Hematopoietic multipotent progenitor cell treated with erythropoietin and hydrocortisone succinate and interleukin-3 and kit ligand, for 17 days (in vitro differentiated cells): ENCODE data around the gene PWWP3B.
"Not testable (repeated sequence)": the region's sequence is repeated elsewhere in the genome, so short reads cannot be mapped to it uniquely, and the experiment has no call there.

Source experiments
- DNase-seq: peaks from one replicate; pipeline ENCODE4 v3.0.0-alpha.2; 2015; ENCODE audit warnings: low spot score

The PWWP3B gene

DNA sequence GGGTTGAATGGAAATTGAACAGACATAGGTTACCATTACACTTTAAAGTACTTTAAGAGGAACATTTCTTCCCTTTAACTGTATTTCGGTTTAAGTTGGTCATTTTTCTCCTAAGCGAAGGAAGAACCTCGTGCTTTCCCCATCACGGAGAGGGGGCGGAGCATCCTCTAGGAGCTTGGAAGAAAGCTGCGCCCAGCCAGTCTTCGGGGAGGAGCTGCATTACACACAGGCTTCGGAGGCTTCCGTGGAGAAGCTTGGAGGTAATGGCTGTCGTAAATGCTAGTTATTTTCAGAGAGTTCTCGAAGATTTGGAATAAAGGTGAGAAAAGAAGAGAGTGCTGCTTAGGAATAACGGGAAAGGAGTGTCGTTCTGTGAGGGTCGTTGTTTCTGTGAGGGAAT, at the start of gene PWWP3B:
Gene PWWP3B (plus strand): TSS at position 199 of the 400 bp plus-strand sequence. CDS start 37,128 bp downstream, outside the sequence.
- DNase-seq: no peak

DNA sequence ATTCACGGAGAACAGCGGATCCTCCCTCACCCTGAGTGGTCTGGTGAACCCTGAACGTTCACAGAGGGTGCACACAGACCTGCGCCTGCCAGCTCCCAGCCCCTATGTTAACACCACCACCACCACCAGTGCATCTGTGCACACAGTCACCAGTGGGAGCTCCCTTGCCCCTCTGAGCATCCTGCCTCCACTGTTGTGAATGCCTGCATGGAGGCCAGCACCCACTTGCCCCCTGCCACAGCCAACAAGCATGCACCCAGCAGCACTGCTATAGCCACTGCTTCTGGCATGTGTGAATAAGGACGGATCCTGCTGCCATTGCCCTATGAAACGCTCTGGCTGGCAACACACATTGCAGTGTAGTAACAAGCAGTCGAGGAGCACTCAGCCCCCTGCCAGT, 29.1 kb upstream of the PWWP3B start:
- no peak for DNase-seq

DNA sequence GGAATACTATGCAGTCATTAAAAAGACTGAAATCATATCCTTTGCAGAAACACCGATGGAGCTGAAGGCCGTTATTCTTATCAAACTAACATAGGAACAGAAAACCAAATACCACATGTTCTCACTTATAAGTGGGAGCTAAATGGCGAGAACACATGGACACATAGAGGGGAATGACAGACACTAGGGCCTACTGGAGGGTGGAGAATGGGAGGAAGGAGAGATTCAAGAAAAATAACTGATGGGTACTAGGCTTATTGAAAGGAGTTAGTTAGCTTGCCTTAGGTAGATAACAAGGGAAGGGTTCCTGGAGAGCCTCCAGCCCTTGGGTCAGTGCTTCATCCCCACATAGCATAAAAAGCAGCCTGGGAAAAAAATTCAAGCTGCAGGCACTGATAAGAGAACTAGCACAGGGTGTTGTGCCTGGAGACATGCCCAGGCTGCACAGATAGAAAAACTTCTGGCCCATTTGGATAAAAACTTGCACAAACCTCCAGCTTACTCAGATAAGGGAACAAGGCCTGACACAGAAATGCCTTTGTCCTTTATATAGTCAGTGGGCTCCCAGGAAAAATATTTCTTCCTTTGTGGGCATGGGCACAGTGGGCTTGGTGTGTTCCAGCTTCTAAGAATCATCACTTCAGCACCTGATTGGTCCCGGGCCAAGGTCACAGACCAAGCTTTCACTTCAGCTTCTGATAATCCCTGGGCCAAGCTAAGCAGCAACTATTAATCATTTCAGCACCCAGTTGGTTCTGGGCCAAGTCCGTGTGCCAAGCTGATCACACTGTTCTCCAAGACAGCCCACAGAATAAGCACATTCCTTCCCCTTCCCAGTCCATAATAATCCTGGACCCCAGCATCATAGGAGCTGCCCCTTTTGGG, 23.1 kb upstream of the PWWP3B start:
- DNase-seq: no peak

DNA sequence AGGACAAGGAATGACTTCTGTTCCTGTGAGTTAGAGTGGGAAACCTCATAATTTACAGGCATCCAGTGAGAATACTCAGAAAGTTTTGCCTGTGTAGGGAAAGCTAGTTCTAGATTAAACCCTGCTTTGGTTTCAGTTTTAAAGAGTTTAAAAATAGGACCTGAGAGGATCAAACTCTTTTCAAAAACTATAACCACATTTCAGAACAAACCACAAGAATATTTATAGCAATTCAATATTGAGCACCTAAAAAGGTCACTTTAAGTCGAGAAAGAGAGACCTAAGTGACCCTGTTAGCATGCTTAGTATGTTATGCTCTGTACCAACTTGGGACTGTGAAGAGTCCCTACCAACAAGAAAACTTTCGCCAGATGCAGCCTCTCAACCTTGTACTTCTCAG, 17.4 kb upstream of the PWWP3B start:
- DNase-seq: no peak

DNA sequence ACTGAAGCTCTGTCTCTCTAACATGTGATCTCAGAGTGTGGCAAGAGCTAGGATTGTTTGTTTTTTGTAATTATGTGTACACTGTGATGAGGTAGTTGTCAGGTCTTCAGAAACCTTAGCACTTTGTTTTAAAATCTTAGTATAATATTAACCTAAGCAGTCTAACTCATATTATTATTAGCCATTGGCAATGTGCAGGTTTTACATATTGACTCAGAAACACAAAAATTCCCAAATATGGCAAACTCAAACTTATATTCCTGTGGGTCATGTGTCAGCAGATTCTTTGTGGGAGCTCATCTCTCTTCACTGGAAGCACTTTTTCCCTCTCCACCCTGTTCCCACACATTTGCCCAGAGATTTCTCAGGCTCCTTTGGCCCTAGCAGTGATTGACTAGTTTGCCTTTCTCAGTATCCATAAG, 8.2 kb upstream of the PWWP3B start:
- no peak for DNase-seq

DNA sequence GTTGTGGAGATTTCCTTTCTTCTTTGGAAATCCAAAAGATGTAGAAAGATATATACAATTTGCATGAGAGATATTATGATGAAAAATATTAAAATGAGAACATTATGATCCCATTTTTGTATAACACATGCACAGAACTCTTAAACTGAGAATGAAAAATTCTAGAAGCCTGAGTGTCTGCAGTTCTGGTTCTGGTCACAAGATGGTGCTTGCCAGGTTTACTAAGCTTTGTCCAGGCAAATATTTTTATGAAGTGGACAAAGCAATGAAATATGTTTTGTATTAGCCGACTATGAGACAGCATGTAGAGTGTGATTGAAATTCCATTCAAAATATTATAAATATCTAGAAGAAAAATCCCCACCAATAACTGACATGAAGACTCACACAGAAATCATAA, 2.2 kb downstream of the PWWP3B start:
- no peak for DNase-seq

DNA sequence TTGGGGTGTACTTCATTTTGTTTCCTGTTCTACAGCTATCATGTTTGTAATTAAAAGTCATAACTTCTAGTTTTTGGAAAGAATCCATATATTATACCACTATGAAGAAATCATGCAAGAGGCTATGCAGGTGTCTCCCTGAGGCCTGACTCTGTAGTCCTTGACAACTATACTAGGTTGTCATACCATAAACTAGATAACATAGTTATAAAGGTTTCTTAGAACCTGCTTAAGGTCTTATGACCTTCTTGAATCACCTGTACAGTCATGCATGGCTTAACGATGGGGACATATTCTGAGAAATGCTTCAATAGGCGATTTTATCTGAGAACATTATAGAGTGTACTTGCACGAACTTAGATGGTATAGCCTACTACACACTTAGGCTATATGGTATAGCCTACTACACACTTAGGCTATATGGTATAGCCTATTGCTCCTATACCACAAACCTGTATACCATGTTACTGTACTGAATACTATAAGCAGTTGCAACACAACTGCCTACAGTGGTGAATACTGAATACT, 3.3 kb downstream of the PWWP3B start:
- no peak for DNase-seq

DNA sequence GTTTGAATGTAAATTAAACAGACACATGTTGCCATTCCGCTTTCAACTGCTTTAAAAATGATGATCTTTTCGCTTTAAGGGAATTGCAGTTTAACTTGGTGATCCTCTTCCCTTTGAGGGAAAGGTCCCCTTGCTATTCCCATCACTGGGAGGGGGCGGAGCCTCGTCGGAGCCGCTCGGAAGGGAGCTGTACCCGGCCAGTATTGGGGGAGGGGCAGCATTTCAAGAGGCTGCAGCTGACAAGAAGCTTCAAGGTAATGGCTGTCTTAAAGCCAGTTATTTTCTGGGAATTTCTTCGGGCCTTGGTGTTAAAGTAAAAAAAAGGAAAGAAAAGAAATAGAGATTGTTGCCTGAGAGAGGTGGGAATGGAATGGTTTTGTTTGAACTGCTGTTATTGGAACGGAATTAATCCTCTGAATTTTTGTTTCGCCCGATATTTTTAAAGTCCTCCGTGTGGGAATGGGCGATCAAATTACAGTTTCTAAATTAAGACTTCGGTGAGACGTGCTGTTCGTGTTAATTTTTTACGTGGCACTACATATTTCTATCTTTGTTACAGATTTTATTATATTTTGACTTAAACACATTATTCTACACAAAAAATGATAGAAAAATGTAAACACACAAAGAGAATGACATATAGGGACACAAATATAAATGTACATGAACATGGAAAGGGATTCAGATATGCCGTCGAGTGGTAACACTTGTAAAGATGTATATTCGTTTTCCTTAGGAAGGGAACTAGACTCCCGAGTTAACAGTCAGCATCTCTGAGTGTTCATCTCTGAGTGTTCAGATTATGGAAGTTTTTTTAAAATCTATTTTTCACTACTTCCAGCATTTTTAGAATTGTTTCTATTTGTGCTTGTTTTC, 9.2 kb downstream of the PWWP3B start:
- no peak for DNase-seq

DNA sequence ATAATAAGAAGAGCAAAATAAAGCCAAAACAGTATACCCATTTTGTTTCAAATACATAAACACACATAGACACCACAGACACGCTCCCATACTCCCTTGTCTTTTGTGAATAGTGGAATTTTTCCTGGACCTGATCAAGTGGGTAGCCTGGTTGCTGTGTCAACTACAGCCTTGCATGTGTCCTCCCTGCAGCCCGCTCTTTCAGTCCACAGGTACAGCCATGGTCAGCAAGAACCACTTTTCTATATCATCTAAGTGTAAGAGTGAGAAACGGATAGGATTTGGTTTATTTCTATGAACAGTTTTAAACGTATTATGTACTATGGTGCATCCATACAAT, 9.8 kb downstream of the PWWP3B start:
- no peak for DNase-seq

DNA sequence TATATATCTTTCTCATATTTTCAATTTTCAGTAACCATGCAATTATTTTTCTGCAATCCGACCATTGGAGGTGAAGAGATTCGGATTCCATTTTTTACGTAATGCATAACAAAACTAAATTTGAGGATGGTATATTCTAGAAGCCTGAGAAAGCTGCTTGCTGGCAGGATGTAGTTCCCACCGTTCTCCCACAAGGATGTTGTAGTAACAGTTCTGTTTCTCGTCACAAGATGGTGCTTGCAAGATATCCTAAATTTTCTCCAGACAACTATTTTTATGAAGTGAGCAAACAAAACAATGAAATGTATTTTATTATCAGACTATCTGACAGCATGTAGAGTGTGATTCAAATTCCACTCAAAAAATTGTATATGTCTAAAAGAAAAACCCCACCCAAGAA, 10.7 kb downstream of the PWWP3B start:
- DNase-seq: no peak

DNA sequence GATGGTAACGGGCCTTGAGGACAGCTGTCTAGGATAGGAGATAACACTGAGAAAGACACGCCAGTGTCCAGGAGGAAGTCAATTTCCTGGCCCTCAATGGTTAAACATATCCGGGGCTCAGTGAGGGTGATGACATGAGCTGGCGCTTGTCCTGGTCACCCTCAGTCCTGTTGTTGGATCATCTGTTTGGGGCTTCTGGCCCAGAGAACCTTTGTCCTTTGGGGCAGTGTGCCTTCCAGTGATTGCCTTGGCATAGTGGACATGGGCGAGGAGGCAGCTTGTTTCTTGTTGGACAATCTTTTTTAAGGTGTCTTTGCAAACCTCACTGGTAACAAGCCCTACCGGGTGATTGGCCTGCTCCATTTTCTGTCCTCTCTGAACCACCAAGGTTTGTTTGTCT, 15.6 kb downstream of the PWWP3B start:
- DNase-seq: not testable (repeated sequence)

DNA sequence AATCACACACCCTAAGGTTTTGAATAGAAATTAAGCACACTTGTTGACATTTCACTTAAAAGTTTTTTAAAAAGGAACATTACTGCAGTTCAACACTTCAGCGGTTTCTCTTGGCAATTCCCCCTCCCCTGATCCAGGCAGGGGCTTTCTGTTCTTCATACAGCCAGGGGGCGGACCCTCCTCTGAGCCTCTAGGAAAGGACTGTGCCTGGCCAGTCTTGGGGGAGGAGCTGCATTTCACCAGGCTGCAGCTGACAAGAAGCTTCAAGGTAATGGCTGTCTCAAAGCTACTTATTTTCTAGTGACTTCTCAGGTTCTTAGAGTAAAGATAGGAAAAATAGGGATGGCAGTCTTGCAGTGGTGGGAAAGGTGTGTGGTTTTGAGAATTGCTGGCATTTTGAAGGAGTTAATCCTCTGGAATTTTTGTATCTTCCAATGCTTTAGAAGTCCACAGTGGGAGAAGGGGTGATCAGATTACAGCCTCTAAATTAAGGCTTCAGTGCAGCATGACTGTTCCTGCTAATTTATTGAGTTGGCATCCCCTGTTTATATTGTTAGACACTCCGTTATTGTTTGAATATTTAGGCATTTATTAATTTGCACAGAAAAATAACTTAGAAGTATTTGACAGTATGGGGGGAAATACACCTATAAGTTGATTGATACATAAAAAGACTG, 33.5 kb downstream of the PWWP3B start:
- no peak for DNase-seq

DNA sequence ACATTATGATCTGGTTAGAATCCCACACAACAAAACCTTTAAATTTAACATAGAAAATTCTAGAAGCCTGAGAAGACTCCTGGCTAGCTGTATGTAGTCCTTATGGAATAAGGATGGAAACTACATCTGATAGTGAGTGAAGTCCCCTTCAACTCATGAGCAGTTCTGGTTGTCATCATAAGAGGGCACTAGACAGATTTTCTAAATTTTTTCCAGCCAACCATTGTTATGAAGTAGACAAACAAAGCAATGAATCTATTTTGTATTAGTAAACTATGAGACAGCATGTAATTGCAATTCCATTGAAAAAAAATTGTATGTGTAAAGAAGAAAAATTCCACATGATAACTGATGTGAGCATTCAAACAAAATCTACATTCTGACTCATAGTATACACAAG, 35.2 kb downstream of the PWWP3B start:
- no peak for DNase-seq

DNA sequence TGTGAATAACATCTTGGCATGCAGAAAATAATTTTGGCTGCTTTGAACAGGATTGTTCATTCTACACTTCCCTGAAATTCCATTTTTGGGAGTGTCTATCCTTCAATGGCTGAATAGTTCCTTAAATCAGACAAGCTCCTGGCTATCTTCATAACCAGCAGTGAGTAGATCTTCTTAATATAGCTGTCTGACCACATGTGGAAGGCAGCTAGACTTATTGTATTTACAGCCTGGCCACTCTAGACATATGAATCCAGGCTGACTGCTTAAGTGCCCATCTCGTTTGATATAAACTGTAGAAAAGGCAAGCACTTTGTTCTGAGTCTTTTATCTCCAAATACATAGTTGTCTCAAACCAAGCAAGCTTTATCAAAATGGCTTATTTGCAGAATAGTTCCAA, 40.0 kb downstream of the PWWP3B start:
- DNase-seq: no peak
